ENCODE measurements around the gene HDAC10.

DNA sequence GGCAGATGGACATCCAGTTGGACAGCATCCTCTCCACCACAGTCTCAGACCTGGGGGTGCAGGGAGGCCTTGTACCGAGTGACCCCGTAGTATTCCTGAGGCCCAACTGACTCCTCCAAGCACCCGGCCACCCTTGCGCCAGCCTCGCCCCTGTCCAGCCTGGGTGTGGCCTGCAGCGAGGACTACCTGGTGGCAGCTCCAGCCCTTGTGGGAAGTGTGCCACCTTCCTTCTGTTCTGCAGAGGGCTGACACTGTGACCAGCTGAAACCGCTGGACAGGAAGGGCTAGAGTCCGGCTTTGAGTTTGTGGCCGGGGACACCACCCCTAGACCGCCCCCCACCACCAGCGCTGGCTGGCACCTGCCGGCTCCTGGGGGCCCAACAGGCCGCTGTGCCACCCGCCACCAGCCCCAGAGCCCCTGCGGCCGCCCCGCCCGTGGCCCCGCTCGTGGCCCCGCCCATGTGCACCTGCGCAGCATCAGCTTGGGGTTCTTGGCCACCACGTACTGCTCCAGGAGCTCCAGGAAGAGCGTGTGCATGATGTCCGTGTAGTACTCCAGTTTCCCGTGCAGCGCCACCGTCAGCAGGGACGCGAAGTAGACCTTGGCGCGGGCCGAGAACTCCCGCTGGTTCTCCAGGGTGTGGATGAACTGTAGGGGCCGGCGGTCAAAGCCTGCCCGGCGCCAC, 29.1 kb upstream of the HDAC10 start:
- TF ChIP-seq, protein P1, sequence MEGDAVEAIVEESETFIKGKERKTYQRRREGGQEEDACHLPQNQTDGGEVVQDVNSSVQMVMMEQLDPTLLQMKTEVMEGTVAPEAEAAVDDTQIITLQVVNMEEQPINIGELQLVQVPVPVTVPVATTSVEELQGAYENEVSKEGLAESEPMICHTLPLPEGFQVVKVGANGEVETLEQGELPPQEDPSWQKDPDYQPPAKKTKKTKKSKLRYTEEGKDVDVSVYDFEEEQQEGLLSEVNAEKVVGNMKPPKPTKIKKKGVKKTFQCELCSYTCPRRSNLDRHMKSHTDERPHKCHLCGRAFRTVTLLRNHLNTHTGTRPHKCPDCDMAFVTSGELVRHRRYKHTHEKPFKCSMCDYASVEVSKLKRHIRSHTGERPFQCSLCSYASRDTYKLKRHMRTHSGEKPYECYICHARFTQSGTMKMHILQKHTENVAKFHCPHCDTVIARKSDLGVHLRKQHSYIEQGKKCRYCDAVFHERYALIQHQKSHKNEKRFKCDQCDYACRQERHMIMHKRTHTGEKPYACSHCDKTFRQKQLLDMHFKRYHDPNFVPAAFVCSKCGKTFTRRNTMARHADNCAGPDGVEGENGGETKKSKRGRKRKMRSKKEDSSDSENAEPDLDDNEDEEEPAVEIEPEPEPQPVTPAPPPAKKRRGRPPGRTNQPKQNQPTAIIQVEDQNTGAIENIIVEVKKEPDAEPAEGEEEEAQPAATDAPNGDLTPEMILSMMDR (IDR thresholded peaks at IDR 0.05; ENCODE audit: low read depth, low read length), result no peak
- TF ChIP-seq MAX (IDR thresholded peaks at IDR 0.05; ENCODE audit: low read depth, low read length) (no peak), POLR2A (IDR thresholded peaks at IDR 0.05; ENCODE audit: extremely low read depth, insufficient read length) (no peak), MYC (IDR thresholded peaks at IDR 0.05; ENCODE audit: low read depth, low read length) (no peak)
